H9 (cell line): Measurements from ENCODE around the gene PTPRN2. TPM values are rescaled to one million over a fixed set of nuclear protein-coding genes. Genes with fewer than 3 reads are reported as not detected.

Source experiments
- DNase-seq: peaks from one replicate; pipeline ENCODE4 v3.0.0-alpha.2; 2017
- H2AFZ ChIP-seq: one replicate; pipeline ENCODE4 v1.6.1; 2013; ENCODE audit warnings: mild to moderate bottlenecking, low read length, control low read depth, moderate library complexity
- H2AK5ac ChIP-seq: 2 replicates; pipeline ENCODE4 v1.6.1; 2013; ENCODE audit warnings: low read length, control low read depth, mixed read lengths; ENCODE audit not compliant: insufficient read length
- H2BK120ac ChIP-seq: one replicate; pipeline ENCODE4 v1.6.1; 2013; ENCODE audit warnings: low read depth, mild to moderate bottlenecking, low read length, control low read depth, inconsistent platforms; ENCODE audit not compliant: poor library complexity, severe bottlenecking
- H2BK12ac ChIP-seq: 2 replicates; pipeline ENCODE4 v1.6.1; 2013; ENCODE audit warnings: low read length, control low read depth, mixed read lengths, low read depth; ENCODE audit not compliant: insufficient read length
- H2BK15ac ChIP-seq: 2 replicates; pipeline ENCODE4 v1.6.1; 2013; ENCODE audit warnings: low read depth, low read length, control low read depth
- H2BK20ac ChIP-seq: one replicate; pipeline ENCODE4 v1.6.1; 2013; ENCODE audit warnings: low read depth, mild to moderate bottlenecking, low read length, control low read depth, inconsistent platforms; ENCODE audit not compliant: poor library complexity, severe bottlenecking
- H2BK5ac ChIP-seq: 2 replicates; pipeline ENCODE4 v1.6.1; 2013; ENCODE audit warnings: low read length, control low read depth, mixed read lengths; ENCODE audit not compliant: insufficient read length
- H3K14ac ChIP-seq: 2 replicates; pipeline ENCODE4 v1.6.1; 2013; ENCODE audit warnings: low read length, control low read depth; ENCODE audit not compliant: insufficient read depth
- H3K18ac ChIP-seq: 2 replicates; pipeline ENCODE4 v1.6.1; 2013; ENCODE audit warnings: low read depth, mild to moderate bottlenecking, mixed read lengths, low read length, control low read depth; ENCODE audit not compliant: insufficient read length
- H3K23ac ChIP-seq: 2 replicates; pipeline ENCODE4 v1.6.1; 2013; ENCODE audit warnings: low read length, control low read depth, mixed read lengths, low read depth; ENCODE audit not compliant: insufficient read length
- H3K23me2 ChIP-seq: 2 replicates; pipeline ENCODE4 v1.6.1; 2013; ENCODE audit warnings: low read depth, mild to moderate bottlenecking, mixed read lengths, low read length, control low read depth; ENCODE audit not compliant: insufficient read length, poor library complexity, severe bottlenecking
- H3K27ac ChIP-seq: 2 replicates; pipeline ENCODE4 v1.5.1; 2013; ENCODE audit warnings: low read length, control low read depth, mixed read lengths, low read depth; ENCODE audit not compliant: insufficient read length
- H3K27me3 ChIP-seq: 2 replicates; pipeline ENCODE4 v1.6.1; 2013; ENCODE audit warnings: low read length, control low read depth, inconsistent platforms; ENCODE audit not compliant: insufficient read depth
- H3K4ac ChIP-seq: 2 replicates; pipeline ENCODE4 v1.6.1; 2013; ENCODE audit warnings: low read depth, mild to moderate bottlenecking, control low read depth, inconsistent platforms, low read length, moderate library complexity
- H3K4me1 ChIP-seq: 2 replicates; pipeline ENCODE4 v1.6.1; 2013; ENCODE audit warnings: low read length, control low read depth, inconsistent platforms; ENCODE audit not compliant: insufficient read depth
- H3K4me2 ChIP-seq: 2 replicates; pipeline ENCODE4 v1.6.1; 2013; ENCODE audit warnings: low read length, control low read depth, mixed read lengths; ENCODE audit not compliant: insufficient read length, insufficient read depth
- H3K56ac ChIP-seq: 2 replicates; pipeline ENCODE4 v1.6.1; 2013; ENCODE audit warnings: low read depth, mild to moderate bottlenecking, mixed read lengths, low read length, control low read depth; ENCODE audit not compliant: insufficient read length
- H3K79me1 ChIP-seq: 2 replicates; pipeline ENCODE4 v1.6.1; 2013; ENCODE audit warnings: low read depth, mild to moderate bottlenecking, moderate library complexity, low read length, control low read depth, inconsistent platforms; ENCODE audit not compliant: insufficient read depth, poor library complexity, severe bottlenecking
- H3K79me2 ChIP-seq: 2 replicates; pipeline ENCODE4 v1.6.1; 2013; ENCODE audit warnings: low read length, control low read depth, inconsistent platforms; ENCODE audit not compliant: insufficient read depth
- H3K9ac ChIP-seq: 2 replicates; pipeline ENCODE4 v1.6.1; 2013; ENCODE audit warnings: low read length, control low read depth, mixed read lengths; ENCODE audit not compliant: insufficient read length; ENCODE audit errors: extremely low read depth
- H3K9me3 ChIP-seq: one replicate; pipeline ENCODE4 v1.6.1; 2013; ENCODE audit warnings: low read depth, low read length, inconsistent platforms; ENCODE audit not compliant: control insufficient read depth
- H3T11ph ChIP-seq: one replicate; pipeline ENCODE4 v1.6.1; 2013; ENCODE audit warnings: mild to moderate bottlenecking, low read length, control low read depth, inconsistent platforms
- H4K20me1 ChIP-seq: one replicate; pipeline ENCODE4 v1.6.1; 2013; ENCODE audit not compliant: control insufficient read depth, insufficient read length, insufficient read depth
- H4K5ac ChIP-seq: 2 replicates; pipeline ENCODE4 v1.6.1; 2013; ENCODE audit warnings: low read depth, mild to moderate bottlenecking, mixed read lengths, low read length, control low read depth; ENCODE audit not compliant: insufficient read length
- H4K8ac ChIP-seq: replicated peaks from 2 replicates; pipeline ENCODE4 v1.6.1; 2013; ENCODE audit warnings: low read length, control low read depth, mixed read lengths, low read depth; ENCODE audit not compliant: insufficient read length
- H4K91ac ChIP-seq: 2 replicates; pipeline ENCODE4 v1.6.1; 2013; ENCODE audit warnings: low read depth, mild to moderate bottlenecking, moderate library complexity, mixed read lengths, low read length, control low read depth; ENCODE audit not compliant: insufficient read length
- H3K27ac Mint-ChIP-seq, 3 experiments: 2 replicates in 2 of 3; 3 replicates in 1 of 3; pipeline ENCODE4 v1.8.0; 2020 to 2021; ENCODE audit warnings: mixed read lengths in 3 of 3, mild to moderate bottlenecking in 1 of 3, moderate library complexity in 1 of 3
- H3K27me3 Mint-ChIP-seq: 2 replicates; pipeline ENCODE4 v1.8.0; 2021; ENCODE audit warnings: low read depth, mild to moderate bottlenecking, moderate library complexity, mixed read lengths
- H3K36me3 Mint-ChIP-seq, 3 experiments: 2 replicates in 2 of 3; 3 replicates in 1 of 3; pipeline ENCODE4 v1.8.0; 2020 to 2021; ENCODE audit warnings: low read depth in 3 of 3, mixed read lengths in 3 of 3; ENCODE audit not compliant: insufficient read depth in 1 of 3
- H3K4me1 Mint-ChIP-seq, 2 experiments: 2 replicates each; pipeline ENCODE4 v1.8.0; 2020; ENCODE audit warnings: mixed read lengths in 2 of 2
- H3K4me3 Mint-ChIP-seq, 2 experiments: 2 replicates in 1 of 2; 3 replicates in 1 of 2; pipeline ENCODE4 v1.8.0; 2020 to 2021; ENCODE audit warnings: mild to moderate bottlenecking in 2 of 2, mixed read lengths in 2 of 2, moderate library complexity in 1 of 2
- H3K9me3 Mint-ChIP-seq, 2 experiments: 2 replicates in 1 of 2; 3 replicates in 1 of 2; pipeline ENCODE4 v1.8.0; 2020; ENCODE audit warnings: mild to moderate bottlenecking in 2 of 2, mixed read lengths in 2 of 2, moderate library complexity in 1 of 2
- WGBS: extraction: QIAGEN DNeasy Blood & Tissue Kit; methylation state at CpG from one replicate; pipeline ENCODE4 v1.1.7; 2013; ENCODE audit warnings: missing lambda C conversion rate, low lambda C conversion rate, mixed read lengths; ENCODE audit not compliant: insufficient read length; ENCODE audit errors: extremely low coverage; 5-methylcytosine and 5-hydroxymethylcytosine counted together
- total RNA-seq: library from RNA; stranded (reverse); gene quantifications from 2 replicates; pipeline ENCODE4 v1.2.1, GENCODE V29; 2021
- TF ChIP-seq, protein P1 (sequence below): fragments of 200-600 bp; sonication (generic); conservative IDR thresholded peaks from 3 replicates; pipeline ENCODE4 v1.8.0; 2021; ENCODE audit warnings: antibody characterized with exemption, mild to moderate bottlenecking

PTPRN2 gene
- total RNA-seq, 1 experiment from 2014 or later = 5.2 TPM

- no peak overlapping the region for H3K23ac ChIP-seq
- Mint-ChIP-seq H3K4me1 (peaks cover 0 to 11% of the 10 kb centered on the region in 2 experiments; a peak in 2 of 4 replicates), H3K27me3 (peaks cover 49% of the 10 kb centered on the region), H3K36me3 (no peaks in the 10 kb centered on the region), H3K27ac (no peak overlapping the region), H3K9me3 (peaks cover 0 to 2% of the 10 kb centered on the region in 2 experiments; a peak in 2 of 5 replicates), H3K4me3 (no peak overlapping the region)
- no peak overlapping the region for H3K14ac ChIP-seq
- H4K5ac ChIP-seq = no peak overlapping the region
- no peak overlapping the region for H3K18ac ChIP-seq
- no peaks in the 10 kb centered on the region for H4K20me1 ChIP-seq
- H3K27ac ChIP-seq = no peak overlapping the region
- no peaks in the 10 kb centered on the region for H3K23me2 ChIP-seq
- H3K79me2 ChIP-seq = no peaks in the 10 kb centered on the region
- no peaks in the 10 kb centered on the region for H3K79me1 ChIP-seq
- H2BK5ac ChIP-seq = no peak overlapping the region
- H3K9me3 ChIP-seq = no peaks in the 10 kb centered on the region
- no peak overlapping the region for H4K8ac ChIP-seq
- no peak overlapping the region for H2BK12ac ChIP-seq
- no peak overlapping the region for H3T11ph ChIP-seq
- no peak overlapping the region for H3K9ac ChIP-seq
- DNase-seq = no peak
- no peak overlapping the region for H2AK5ac ChIP-seq
- no peak overlapping the region for H3K4ac ChIP-seq
- no peak overlapping the region for H2BK20ac ChIP-seq
- H4K91ac ChIP-seq = no peak overlapping the region
- H3K4me1 ChIP-seq = no peaks in the 10 kb centered on the region
- H3K27me3 ChIP-seq = no peaks in the 10 kb centered on the region
- H2BK120ac ChIP-seq = no peak overlapping the region
- no peak overlapping the region for H3K4me2 ChIP-seq
- H2BK15ac ChIP-seq = no peak overlapping the region
- no CpG with 5 or more reads among the region's 29 CpGs for WGBS
- H3K56ac ChIP-seq = no peak overlapping the region
- TF ChIP-seq, protein P1, sequence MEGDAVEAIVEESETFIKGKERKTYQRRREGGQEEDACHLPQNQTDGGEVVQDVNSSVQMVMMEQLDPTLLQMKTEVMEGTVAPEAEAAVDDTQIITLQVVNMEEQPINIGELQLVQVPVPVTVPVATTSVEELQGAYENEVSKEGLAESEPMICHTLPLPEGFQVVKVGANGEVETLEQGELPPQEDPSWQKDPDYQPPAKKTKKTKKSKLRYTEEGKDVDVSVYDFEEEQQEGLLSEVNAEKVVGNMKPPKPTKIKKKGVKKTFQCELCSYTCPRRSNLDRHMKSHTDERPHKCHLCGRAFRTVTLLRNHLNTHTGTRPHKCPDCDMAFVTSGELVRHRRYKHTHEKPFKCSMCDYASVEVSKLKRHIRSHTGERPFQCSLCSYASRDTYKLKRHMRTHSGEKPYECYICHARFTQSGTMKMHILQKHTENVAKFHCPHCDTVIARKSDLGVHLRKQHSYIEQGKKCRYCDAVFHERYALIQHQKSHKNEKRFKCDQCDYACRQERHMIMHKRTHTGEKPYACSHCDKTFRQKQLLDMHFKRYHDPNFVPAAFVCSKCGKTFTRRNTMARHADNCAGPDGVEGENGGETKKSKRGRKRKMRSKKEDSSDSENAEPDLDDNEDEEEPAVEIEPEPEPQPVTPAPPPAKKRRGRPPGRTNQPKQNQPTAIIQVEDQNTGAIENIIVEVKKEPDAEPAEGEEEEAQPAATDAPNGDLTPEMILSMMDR = no peak
- no peak overlapping the region for H2AFZ ChIP-seq
Observed at GRCh38 chr7:157714166-157715070, 873.2 kb downstream of the PTPRN2 start.
